ENCODE results near the gene CAVIN1.

DNA sequence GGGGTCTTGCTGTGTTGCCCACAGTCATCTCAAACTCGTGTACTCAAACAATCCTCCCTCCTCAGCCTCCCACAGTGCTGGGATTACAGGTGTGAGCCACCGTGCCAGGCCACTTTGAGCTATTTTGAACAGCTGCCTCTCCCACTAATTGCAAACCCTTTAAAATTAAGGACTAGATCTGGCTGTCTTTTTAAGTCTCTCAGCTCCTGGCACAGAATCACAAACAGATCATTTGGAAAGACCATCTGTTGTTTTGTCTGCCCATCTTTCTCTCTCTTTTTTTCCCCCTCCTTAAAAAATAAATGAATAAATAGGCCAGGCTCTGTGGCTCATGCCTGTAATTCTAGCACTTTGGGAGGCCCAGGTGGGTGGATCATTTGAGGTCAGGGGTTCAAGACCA lies 23.9 kb downstream of the CAVIN1 start:
- TF ChIP-seq CTCF (IDR thresholded peaks at IDR 0.05) (no peak), POLR2A (IDR thresholded peaks at IDR 0.05) (no peak), POLR2AphosphoS5 (IDR thresholded peaks at IDR 0.05) (no peak), EP300 (IDR thresholded peaks at IDR 0.05) (no peak)
